GM19372 (cell line): ENCODE measurements around the gene PPP1R11.
"Not testable (repeated sequence)": the region's sequence is repeated elsewhere in the genome, so short reads cannot be mapped to it uniquely, and the experiment has no call there.

Source experiments
- ATAC-seq: cut with Tn5 transposase; IDR thresholded peaks from one replicate; pipeline ENCODE4 v1.9.1; 2021; ENCODE audit warnings: mild to moderate bottlenecking, low read depth, moderate library complexity; ENCODE audit not compliant: unreplicated experiment

The PPP1R11 gene

DNA sequence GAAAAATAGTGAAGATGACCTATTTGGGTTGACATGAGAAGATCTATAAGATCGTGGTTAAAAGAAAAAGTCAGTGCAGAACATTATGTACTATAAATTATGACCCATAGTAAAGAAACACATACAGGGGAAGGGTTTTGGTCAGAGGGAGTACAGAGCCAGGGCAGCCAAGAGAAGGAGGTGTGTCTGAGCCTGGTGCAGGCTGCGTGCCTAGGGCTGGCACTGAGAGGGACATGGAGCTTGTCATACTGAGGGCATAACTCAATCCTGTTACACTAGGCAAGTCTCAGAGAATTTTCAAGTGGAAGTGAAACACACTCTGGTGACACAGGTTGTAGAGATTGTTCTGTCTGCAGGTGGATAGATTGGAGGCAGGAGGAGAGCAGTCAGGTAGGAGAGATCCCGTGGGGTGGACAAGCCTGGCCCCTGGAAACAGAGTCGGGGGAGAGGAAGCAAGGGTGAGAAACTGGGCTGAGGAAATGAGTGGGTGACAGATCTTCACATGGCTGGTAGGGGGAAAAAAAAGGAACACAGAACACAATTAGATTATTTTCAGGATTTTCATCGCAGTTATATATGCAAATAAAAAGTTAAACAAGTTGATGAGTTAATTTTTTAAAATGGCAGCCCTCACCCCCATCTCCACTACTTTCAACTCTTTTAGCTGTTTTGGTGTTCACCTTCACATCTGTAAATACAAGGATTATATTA, 27.1 kb downstream of the PPP1R11 start:
- no peak for ATAC-seq

DNA sequence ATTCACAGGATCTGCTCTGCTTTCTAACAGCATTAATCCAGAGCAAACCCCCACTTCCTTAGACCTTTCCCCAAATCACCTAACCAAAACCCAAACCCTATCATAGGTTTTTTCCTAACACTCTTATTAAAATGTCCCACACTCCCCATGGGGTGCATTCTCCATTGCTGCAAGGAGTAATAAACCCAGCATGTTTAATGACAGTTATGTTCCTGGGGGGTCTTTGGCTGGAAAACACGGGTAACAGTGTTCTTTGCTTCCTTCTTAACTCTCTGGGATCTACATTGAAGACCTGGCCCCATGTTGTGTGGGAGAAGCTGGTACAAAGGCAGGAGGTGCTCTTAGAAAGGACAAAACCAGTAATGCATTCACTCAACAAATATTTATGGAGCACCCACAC, 29.8 kb downstream of the PPP1R11 start:
- ATAC-seq = no peak

DNA sequence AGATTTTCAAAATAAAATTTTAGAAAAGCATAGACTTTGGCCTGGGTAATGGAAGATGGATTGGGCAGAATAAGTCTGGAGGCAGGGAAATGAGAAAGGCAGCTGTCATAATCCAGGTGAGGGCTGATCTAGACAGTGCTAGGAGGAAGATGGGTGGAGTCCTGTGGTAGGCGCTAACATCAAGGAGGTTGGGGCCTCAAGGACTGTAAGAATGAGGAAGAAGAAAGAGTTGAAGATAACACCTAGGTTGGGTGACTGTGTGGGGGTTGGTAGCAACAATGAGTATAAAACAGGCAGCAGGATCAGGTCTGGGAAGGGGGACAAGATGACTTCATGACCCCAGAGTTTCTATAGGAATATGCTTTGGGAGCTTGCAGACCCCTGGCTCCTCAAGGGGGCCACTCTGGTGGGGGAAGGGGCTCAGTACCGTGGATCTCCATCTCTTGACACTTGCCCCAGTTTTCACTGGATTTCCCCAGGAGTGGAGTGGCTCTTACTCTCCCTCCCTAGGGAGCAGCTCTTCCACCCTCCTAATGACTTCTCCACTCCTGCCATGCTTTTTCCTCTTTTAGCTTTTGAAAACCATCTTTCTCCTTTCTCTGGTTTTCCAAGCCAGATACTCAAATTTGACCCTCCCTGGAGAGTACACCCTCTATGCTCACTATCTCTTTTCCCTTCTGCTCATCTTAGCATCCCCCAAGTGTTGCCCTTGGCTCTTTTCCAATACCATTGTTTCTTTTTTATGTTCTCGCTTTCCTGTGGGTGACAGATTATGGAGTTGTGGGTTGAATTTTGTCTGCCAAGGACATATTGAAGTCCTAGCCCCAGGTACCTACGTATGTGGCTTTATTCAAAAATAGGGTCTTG, 31.1 kb downstream of the PPP1R11 start:
- ATAC-seq = no peak

- no peak for ATAC-seq
These were observed 33.2 kb downstream of the PPP1R11 start for GRCh38 chr6:30100154-30100553.

DNA sequence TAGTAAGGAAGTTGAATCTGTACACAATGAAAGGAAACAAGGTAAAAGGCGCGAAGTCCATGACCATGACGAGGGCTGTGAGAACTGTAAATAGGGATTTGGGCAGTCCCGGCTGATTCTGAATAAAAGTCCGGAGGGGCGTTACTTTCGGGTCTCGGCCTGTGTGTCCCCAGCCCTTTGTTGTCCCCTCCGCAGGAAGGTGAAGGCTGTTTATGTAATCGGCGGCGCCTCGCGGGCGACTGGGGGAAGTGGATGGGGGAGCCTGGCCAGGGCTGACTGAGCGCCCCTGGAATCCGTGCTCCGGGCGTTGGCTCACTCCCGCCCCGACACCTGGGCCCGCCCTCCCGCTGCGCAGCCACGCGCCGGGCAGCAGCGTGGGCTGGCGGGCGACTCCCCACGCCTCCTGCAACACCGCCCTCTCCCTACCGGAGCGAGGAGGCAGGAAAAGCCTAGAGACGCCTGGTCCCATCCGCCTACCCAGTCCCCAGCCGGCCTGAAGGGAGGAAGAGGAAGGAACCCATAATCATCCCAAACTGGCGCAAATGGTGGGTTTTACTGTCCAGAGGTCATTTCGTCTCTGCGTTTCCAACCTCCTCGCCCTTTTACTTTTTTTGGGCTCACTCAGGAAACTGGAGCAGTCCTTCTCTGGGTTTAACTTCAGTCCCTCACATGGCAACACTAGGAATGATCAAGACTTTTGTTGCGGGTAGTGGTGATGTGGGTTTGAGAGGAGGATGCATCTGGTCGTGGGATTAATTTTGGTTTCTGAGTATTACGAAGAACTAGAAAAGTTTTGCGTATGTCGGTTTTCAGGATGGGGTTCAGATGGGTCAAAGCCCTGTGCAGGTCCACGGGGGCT, 33.8 kb downstream of the PPP1R11 start:
- ATAC-seq = no peak

DNA sequence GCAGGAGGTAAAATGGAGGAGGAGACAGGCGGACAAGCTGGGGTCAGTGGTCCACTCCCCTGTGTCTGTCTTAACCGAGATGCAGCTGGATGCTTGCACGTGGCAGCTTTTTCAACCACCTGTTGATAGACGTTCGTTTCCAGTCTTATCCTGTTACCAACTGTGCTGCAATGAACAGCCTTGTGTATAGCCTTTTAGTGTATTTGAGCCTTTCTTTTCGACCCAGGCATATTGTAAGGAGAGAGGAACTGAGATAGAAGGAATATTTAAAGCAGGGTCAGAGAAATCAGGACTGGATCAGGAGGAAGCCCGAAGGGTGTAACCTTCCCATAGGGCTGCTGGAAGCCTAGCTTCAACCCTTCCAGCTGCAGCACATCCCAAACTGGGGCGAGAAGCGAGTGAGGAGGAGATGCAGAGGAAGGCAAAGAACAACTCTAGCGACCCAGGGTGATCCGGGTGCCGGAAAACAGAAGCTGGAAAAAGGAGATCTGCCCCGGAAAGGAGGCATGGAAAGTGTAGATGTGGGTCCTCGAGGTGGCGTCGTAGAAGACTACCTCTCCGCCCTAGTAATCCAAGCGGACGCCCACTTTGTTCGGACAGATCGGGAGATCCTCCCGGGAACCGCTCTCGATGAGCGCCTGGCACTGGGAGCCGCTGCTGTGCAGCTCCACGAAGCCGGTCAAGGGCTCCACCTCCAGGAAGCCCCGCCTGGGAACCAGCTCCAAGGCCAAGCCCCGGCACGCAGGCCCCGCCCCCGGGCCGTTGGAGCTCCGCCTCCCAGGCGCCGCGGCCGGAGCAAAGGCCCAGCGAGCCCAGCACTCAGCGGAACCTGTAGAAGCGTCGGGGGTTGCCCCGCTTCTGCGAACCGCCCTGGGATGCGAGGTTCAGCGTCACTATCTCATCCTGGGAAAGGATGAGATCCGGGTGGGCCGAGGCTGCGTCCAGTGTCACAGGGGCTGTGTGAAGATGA, 34.7 kb downstream of the PPP1R11 start:
- peak; percentile 51 for ATAC-seq

DNA sequence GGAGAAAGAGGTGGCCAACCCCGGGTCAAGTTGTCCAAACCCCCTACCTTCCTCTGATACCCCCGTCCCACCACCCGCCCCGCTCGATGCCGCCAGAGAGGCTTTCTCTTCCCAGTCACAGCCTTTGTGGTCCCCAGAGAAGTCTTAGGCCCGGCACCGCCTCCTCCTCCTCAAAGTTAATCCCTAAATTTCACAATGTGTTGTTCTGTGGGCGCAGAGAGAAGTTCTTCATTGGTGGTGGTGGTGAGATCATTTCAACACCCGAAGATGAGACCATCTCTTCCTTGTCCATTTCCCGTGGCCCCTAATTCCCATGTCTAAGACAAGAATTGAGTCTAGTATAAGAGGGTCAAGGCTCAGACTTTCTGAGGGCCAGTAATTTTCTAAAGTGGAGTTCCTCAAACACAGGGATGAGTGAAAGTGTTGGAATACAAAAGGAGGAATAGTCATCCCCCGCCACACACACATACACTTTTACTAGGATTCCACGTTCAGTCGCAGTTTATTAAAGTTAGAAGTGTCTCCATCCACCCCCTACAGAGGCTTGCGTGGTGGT, 35.5 kb downstream of the PPP1R11 start:
- ATAC-seq = no peak

- ATAC-seq = no peak
These were observed 36.2 kb downstream of the PPP1R11 start for GRCh38 chr6:30102970-30103871.

DNA sequence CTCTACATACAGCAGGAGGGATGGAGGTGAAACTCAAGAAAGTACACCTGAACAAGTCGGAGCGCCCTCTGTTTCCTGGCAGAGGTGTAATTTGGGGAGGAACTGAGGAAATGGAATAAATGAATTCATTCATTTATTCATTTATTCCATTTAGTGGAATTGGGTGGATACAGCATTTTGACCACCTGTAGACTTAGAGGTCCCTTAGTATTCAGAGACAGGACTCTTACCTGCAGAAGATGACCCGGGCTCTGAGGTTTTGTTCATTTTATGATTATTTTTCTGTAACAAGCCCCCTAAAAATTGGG, 36.8 kb downstream of the PPP1R11 start:
- no peak for ATAC-seq

GRCh38 chr6:30104661-30105060, 37.7 kb downstream of the PPP1R11 start:
- ATAC-seq = no peak

- no peak for ATAC-seq
These were observed 44.4 kb downstream of the PPP1R11 start for GRCh38 chr6:30111266-30111856.

- ATAC-seq = no peak
These were observed 45.5 kb downstream of the PPP1R11 start for GRCh38 chr6:30112402-30112994.

GRCh38 chr6:30113003-30113759, 46.2 kb downstream of the PPP1R11 start, which contains the start of gene TRIM31:
Gene TRIM31, minus strand, starts transcription at chr6:30113090. Its CDS starts 285 bp downstream, at chr6:30112805.
- ATAC-seq = no peak

DNA sequence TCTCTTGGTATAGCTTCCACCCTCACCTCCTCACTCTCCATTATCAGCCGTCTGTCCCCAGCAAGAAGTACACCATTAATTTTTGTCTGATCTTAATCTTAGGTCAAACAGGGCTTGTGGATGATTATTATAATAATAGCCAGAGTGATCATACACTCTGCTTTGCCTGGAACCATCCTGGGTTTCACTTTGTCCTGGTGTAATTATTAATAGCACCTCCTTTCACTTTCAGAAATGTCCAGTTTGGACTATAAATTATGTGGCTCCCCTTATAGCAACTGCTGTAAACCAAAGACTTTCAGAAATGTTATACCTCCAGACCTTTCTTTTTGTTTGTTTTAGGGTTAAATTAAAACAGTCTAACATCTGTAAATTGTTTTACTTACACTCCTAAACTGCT, 46.8 kb downstream of the PPP1R11 start:
- ATAC-seq = no peak

- ATAC-seq = no peak
These were observed 49.7 kb downstream of the PPP1R11 start for GRCh38 chr6:30116724-30117123.

GRCh38 chr6:30118691-30119090, 51.7 kb downstream of the PPP1R11 start:
- not testable (repeated sequence) for ATAC-seq
